HG03280 (cell line): Measurements from ENCODE around the gene TMEM243.

Experiments
- ATAC-seq: cut with Tn5 transposase; IDR thresholded peaks from one replicate; pipeline ENCODE4 v1.9.1; 2021; ENCODE audit warnings: mild to moderate bottlenecking, moderate library complexity; ENCODE audit not compliant: unreplicated experiment

TMEM243 gene

DNA sequence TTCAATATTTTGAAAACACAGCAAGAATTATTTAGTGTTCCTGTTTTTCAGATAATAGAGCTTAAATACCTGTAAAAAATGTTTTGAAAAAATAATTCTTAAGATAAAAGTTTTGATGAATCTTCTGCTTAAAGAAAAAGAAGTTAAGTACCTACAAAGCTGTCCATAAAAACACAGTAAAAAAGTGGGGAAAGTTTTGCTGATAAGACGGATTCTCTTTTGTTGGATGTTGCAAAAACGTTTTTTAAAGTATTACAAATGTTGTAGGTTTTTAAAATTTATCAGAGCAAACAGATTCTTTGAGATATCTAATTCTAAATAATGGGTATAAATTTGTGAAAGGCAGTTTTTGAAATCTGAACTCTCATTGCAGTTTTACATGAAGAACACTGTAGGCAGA is 55.1 kb downstream of the TMEM243 start:
- no peak for ATAC-seq

DNA sequence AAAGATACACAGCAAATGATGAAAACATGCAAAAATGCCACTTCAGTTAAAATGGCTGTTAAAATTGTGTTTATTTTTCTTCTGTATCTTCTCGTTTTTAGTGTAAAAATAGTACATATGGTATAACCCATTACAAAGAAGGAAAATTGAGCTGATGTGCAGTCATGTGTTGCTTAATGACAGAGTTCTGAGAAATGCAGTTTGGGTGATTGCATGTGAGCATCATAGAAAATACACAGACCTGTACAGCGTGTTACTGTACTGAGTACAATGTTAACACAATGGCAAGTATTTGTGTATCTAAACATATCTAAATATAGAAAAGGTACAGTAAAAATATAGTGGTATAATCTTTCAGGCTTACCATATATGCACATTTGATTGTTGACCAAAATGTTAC is 60.0 kb downstream of the TMEM243 start:
- no peak for ATAC-seq

DNA sequence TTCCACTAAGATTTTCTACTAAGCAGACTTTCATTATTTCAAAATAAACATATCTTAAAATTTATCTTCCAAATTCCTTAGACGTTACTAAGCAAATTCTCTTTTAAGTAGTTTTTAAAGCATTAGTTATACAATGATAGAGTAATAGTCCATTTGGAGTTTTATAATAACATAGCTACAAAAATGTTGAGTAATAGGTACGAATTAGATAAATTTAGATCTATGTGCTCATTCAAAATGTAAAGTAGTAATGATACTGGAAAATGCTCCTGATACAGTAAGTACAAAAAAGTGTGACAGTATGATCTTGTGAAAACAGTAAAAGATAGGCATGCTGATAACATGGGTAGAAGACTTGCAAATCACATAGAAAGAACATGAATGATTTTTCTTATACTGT is 62.8 kb downstream of the TMEM243 start:
- ATAC-seq, result no peak

DNA sequence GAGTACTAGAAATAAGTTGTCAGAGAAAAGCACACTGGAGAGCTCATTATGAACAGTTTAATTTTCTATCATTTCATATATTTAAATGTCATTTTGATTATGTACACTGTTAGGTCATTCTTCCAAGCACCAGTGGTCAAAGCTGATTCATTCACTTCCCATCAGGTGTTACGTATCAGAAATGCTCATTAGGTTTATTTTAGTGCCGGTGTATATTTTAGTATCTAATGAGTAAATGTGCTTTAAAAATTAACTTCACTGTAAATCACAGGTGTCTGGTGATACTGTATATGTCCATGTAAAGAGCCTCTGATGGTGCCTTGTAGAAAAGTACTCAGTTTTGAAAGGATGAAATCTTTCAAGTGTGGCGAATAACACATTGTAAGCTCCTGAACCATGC is 63.7 kb downstream of the TMEM243 start:
- ATAC-seq, result no peak

DNA sequence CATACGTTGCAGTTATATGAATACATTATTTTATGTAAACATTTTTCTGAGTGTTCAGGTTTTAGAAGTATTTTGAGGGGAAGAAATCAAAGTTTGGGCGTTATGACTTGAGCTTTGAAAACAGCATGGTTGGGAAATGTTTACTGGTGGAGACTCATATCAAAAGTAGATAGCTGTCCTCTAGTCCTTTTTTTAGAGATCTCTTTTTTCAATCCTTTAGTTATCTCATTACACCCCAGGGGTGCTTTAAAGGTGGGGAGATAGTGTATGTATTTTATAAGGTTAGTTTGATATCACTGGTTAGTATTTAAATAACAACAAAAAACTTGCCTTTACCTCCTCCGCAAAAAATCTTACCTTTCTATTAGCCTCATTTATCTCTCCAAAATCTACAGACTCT is 65.0 kb downstream of the TMEM243 start:
- ATAC-seq, result no peak

DNA sequence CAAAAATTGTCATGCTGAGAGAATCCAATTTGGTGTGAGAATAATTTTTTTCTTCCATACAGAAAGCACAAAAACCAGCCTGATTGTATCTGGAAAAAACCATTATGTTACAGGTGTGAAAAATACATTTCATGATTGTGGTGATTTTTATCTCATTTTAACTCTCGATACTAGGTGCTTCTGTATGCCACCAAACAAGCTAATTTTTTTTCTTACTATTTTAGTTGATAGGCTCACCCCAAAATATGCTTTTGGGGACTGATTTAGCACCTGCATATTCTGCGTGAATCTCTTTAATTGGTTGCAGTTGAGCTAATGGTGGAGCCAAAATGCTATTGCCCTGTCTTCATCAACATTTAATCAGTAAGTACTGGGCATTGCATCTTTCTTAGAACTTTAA is 65.4 kb downstream of the TMEM243 start:
- no peak for ATAC-seq

DNA sequence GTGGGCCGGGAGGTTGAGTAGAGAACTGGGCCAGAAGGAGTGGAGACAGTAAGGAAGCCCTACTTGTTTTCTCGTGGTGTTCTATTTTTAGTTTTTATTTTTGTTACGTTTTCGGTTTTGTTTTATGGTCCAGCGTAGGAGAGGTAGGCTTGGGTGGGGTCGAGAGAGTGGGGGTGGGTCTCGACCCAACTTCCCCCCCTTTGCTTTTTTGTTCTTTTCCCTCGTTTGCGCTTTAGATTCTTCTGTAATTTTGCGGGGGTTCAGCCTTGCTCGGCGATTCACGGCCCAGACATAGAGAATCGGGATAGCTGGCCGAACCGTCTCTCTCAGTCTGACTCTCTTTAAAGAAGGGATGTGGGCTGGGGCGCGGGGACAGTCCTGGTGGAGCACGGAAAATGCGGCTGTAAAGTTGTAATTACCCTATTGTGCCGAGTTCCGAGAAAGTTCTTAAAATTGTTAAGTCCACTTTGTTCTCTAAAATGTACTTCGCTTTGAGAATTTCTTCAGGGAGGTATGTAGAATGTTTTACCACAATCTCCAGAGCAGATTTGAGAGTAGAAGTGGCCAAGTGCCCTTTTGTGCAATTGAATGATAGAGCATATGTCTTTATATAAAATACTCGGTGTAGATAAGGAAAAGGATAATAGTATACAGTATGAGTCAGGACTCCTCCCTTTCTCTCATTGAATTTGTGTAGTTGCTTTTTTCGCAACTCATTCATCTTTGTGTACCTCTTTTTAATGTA is 66.5 kb downstream of the TMEM243 start:
- ATAC-seq, result peak; percentile 8

DNA sequence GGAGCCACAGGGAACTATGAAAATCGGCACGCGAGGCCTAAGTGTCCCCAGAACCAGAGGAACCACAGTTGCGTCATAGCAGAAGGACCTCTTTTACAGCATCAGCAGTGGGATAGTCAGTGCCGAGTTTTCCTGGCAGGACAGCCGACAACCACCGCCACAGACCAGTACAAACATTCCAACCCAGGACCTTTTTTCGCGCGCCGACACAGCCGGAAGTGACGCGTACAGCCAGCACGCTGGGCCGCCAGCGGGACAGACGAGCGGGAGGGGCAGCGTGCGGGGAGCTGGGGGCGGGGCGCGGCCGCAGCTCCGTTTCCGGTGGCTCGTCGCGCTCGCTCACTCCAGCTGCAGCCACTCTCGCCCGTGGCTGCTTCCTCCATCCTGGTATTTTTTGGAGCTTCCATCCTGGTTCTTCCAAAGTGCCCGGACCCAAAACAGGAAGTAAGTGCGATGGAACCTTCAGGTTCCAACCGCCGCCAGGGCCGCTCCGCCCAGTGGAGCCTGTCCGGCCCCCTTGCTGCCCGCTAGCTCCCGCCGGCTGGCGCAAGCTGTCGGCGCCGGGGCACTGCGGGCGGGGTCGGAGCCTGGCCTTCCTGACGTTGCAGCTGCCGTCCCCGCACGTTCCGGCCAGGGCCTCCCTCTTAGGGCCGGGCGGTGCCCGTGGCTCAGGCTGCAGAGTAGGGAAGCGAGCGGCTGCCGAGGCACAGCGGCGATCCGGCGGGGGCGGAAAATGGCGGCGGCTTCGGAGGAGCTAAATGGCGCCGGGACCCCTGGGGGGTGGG is 67.2 kb downstream of the TMEM243 start, which contains the start of gene DMTF1:
Gene DMTF1, plus strand, starts transcription at position 342 of the 785 bp plus-strand sequence. CDS start 12,489 bp downstream, outside the sequence.
- ATAC-seq, result peak; percentile 84

DNA sequence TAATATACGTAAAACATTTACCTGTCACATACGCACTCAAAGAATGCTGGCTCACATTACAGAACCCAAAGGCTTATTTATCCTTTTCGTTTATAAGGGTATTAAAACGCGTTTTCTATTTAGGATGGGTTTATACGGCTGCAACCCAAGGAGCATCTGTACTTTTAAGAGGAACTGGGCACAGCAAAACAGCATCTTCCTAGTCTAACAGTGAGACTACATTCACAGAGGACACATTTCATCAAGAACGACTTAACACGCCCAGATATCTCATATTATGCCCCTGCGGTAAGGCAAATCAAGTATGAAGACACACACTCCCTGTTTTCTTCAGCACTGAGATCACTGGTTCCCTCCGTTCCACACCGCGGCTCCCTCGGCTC is 67.8 kb downstream of the TMEM243 start:
- peak; percentile 6 for ATAC-seq

DNA sequence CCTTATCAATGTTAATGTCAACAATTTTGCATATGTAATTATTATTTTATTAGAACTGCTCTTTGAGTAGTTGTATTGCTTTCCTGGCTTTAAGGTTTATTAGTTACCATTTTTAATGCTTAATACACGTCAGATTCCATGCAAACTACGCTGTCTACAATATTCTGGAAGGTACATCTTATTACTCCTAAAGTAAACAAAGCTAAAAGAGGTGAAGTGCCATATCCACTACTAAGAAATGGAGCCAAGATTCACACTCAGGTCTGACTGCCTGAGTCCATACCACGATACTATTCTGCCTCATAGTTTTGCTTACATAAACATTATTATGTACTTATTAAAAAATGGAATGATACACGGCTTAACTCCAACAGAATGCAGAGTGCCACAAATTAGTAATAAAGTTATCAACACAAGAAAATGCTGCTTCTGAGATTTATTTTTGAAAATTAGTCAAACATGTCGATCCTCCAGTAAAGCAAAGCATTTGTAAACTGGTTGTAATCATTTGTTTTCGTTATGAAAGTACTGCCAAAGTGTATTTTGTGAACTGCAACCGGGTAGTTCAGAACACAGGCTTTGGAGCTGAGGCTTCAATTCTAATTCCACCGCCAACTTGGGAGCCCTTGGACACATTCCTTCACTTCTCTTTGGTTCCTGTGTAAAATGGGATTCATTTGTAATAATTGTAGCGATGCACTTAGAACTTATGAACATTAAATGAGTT is 68.4 kb downstream of the TMEM243 start:
- no peak for ATAC-seq

DNA sequence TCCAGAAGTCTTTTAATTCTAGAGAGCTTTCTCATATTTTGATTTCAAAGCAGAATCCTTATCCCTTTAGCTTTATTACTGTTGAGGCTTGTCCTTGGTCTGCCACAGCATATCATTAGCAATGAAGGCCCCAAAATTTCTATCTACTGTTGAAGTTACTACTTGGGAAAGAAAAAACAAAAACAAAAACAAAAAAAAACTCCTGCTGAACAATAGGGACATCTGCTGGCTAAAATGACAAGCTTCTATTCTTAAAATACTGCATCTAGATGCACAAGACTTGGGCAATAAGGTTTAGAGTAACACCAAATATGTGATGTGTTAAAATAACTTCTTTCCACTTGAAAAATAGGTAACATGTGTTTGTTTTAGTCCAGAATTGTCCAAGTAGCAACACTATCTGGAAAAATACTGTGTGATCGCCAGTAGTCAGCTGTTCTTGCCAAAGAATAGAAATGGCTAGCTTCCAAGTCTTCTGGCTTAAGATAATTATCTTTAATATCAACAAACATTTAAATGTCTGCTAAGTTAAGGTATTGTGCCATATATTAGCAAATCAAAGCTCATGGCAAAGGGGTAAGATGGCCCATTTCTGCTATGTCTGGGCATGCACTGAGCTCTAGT is 71.1 kb downstream of the TMEM243 start:
- ATAC-seq, result no peak

DNA sequence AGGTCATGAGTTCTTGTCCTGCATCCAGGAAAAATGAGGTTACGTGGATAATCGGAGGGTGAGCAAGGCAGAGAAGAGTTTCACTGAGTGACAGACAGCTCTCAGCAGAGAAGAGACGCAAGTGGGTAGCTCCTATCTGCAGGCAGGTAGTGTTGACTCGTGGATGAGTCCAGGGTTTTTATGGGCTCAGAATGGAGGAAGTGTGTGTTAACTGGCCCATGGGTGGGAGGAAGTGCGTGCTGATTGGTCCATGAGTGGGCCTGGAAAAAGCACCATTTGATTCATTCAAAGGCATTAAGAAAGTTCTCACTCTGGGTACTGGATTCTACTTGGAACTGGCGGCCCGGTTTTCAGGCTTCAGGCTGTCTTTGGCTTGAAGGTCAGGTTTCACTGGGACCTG is 72.0 kb downstream of the TMEM243 start:
- ATAC-seq, result no peak

DNA sequence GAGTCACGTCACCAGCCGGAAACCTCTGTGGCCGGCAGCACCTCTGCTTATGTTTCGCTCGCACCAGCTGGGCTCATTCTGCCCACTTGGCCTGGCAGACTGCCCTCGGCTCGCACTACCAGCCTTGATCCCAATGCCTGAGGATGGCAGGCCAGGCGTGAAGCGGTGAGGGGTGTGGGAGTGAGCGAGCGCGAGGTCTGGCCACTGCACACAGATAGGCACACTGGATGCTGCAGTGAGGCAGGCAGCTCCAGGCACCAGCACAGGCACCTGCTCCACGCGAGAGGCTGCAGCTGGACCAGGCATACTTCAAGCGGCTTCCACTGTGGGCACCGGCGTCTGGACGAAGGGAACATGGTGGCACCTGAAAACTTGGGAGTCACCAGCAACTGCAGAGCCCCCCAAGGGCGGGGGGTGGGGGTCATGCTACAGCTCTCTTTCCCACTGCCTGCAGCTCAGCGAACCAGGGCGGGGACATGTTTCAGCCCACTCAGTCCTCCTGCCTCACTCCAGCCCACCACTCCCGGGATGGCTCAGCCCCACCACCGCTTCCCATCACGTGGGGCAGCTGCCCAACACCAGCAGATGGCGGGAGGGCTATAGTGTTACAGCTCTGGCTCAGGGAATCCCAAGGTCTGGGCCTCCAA is 72.7 kb downstream of the TMEM243 start:
- no peak for ATAC-seq
